ENCODE data around the gene HNRNPF.
"Not testable (repeated sequence)": the region's sequence is repeated elsewhere in the genome, so short reads cannot be mapped to it uniquely, and the experiment has no call there.

The HNRNPF gene

DNA sequence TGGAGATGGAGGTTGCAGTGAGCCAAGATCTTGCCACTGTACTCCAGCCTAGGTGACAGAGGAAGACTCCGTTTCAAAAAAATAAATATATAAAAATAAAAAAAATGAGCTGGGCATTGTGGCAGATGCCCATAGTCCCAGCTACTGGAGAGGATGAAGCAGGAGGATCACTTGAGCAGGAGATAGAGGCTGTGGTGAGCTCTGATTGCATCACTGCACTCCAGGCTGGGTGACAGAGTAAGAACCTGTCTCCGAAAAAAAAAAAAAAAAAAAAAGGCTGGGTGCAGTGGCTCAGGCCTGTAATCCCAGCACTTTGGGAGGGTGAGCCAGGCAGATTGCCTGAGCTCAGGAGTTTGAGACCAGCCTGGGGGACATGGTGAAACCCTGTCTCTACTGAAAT lies 39.8 kb upstream of the HNRNPF start:
- TF ChIP-seq POLR2A (IDR thresholded peaks at IDR 0.05; ENCODE audit: extremely low read depth, insufficient read length) (no peak), MYC (IDR thresholded peaks at IDR 0.05; ENCODE audit: low read depth, low read length) (no peak)
- TF ChIP-seq, protein P1, sequence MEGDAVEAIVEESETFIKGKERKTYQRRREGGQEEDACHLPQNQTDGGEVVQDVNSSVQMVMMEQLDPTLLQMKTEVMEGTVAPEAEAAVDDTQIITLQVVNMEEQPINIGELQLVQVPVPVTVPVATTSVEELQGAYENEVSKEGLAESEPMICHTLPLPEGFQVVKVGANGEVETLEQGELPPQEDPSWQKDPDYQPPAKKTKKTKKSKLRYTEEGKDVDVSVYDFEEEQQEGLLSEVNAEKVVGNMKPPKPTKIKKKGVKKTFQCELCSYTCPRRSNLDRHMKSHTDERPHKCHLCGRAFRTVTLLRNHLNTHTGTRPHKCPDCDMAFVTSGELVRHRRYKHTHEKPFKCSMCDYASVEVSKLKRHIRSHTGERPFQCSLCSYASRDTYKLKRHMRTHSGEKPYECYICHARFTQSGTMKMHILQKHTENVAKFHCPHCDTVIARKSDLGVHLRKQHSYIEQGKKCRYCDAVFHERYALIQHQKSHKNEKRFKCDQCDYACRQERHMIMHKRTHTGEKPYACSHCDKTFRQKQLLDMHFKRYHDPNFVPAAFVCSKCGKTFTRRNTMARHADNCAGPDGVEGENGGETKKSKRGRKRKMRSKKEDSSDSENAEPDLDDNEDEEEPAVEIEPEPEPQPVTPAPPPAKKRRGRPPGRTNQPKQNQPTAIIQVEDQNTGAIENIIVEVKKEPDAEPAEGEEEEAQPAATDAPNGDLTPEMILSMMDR (IDR thresholded peaks at IDR 0.05; ENCODE audit: low read depth, low read length), result no peak
- TF ChIP-seq, protein P2, sequence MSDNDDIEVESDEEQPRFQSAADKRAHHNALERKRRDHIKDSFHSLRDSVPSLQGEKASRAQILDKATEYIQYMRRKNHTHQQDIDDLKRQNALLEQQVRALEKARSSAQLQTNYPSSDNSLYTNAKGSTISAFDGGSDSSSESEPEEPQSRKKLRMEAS (IDR thresholded peaks at IDR 0.05; ENCODE audit: low read depth, low read length), result no peak
- peak; percentile 40 for DNase-seq (ENCODE audit: low read depth)
- H3K4me3 ChIP-seq (ENCODE audit: low read depth, low read length), result no peak overlapping the region

DNA sequence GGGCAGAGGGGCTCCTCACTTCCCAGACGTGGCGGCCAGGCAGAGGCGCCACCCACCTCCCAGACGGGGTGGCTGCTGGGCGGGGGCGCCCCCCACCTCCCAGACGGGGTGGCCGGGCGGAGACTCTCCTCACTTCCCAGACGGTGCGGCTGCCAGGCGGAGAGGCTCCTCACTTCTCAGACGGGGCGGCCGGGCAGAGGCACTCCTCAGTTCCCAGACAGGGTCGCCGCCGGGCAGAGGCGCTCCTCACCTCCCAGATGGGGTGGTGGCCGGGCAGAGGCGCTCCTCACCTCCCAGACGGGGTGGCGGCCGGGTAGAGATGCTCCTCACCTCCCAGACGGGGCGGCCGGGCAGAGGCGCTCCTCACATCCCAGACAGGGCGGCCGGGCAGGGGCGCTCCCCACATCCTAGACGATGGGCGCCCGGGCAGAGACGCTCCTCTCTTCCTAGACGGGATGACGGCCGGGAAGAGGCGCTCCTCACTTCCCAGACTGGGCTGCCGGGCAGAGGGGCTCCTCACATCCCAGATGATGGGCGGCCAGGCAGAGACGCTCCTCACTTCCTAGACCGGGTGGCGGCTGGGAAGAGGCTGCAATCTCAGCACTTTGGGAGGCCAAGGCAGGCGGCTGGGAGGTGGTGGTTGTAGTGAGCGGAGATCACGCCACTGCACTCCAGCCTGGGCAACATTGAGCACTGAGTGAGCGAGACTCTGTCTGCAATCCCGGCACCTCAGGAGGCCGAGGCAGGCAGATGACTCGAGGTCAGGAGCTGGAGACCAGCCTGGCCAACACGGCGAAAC lies 37.4 kb upstream of the HNRNPF start:
- H3K4me3 ChIP-seq (ENCODE audit: low read depth, low read length); DNase-seq (ENCODE audit: low read depth): not testable (repeated sequence)

GRCh38 chr10:43444897-43445466 lies 36.0 kb upstream of the HNRNPF start:
- TF ChIP-seq POLR2A (IDR thresholded peaks at IDR 0.05; ENCODE audit: extremely low read depth, insufficient read length) (no peak), MYC (IDR thresholded peaks at IDR 0.05; ENCODE audit: low read depth, low read length) (no peak)
- TF ChIP-seq, protein P1 (IDR thresholded peaks at IDR 0.05; ENCODE audit: low read depth, low read length), result no peak
- TF ChIP-seq, protein P2 (IDR thresholded peaks at IDR 0.05; ENCODE audit: low read depth, low read length), result no peak
- H3K4me3 ChIP-seq (ENCODE audit: low read depth, low read length), result no peak overlapping the region
- DNase-seq (ENCODE audit: low read depth), result no peak

- TF ChIP-seq MYC (IDR thresholded peaks at IDR 0.05; ENCODE audit: low read depth, low read length), result no peak
- TF ChIP-seq, protein P1 (IDR thresholded peaks at IDR 0.05; ENCODE audit: low read depth, low read length), result no peak
- no peak for TF ChIP-seq POLR2A (IDR thresholded peaks at IDR 0.05; ENCODE audit: extremely low read depth, insufficient read length)
- TF ChIP-seq, protein P2 (IDR thresholded peaks at IDR 0.05; ENCODE audit: low read depth, low read length), result no peak
- H3K4me3 ChIP-seq (ENCODE audit: low read depth, low read length), result no peak overlapping the region
- no peak for DNase-seq (ENCODE audit: low read depth)
These were observed 35.3 kb upstream of the HNRNPF start for GRCh38 chr10:43444323-43444722.

DNA sequence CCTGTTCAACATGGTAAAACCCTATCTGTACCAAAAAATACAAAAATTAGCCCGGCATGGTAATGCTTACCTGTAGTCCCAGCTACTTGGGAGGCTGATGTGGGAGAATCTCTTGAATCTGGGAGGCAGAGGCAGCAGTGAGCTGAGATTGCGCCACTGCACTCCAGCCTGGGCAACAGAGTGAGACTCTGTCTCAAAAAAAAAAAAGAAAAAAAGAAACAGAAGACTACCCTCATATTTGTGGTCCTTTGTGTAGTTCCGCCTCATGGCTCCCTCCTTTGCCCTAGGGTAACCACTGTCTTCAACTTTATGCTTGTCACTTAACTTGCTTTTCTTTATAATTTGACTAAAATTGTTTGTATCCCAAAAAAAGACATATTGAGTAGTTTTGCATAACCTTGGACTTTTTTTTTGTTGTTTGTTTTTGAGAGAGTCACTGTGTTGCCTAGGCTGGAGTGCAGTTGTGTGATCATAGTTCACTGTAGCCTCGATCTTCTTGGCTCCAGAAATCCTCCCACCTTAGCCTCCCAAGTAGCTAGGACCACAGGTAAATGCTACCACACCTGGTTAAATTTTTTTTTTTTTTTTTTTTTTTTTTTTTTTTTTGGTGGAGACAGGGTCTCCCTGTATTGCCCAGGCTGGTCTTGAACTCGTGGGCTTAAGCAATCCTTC lies 31.6 kb upstream of the HNRNPF start:
- TF ChIP-seq POLR2A (IDR thresholded peaks at IDR 0.05; ENCODE audit: extremely low read depth, insufficient read length), result no peak
- TF ChIP-seq MYC (IDR thresholded peaks at IDR 0.05; ENCODE audit: low read depth, low read length), result no peak
- TF ChIP-seq, protein P2 (IDR thresholded peaks at IDR 0.05; ENCODE audit: low read depth, low read length), result no peak
- TF ChIP-seq, protein P1 (IDR thresholded peaks at IDR 0.05; ENCODE audit: low read depth, low read length), result no peak
- H3K4me3 ChIP-seq (ENCODE audit: low read depth, low read length), result no peak overlapping the region
- DNase-seq (ENCODE audit: low read depth), result no peak
